C1 segment of cervical spinal cord (tissue), 14 donors: ENCODE measurements around the gene SIGLEC6.
"Not testable (repeated sequence)": the region's sequence is repeated elsewhere in the genome, so short reads cannot be mapped to it uniquely, and the experiment has no call there.

ENCODE experiments used
- DNase-seq, 14 donors: peaks; one replicate each; lab custom pipeline; 2025; lab: John Stamatoyannopoulos, UW

SIGLEC6 gene

DNA sequence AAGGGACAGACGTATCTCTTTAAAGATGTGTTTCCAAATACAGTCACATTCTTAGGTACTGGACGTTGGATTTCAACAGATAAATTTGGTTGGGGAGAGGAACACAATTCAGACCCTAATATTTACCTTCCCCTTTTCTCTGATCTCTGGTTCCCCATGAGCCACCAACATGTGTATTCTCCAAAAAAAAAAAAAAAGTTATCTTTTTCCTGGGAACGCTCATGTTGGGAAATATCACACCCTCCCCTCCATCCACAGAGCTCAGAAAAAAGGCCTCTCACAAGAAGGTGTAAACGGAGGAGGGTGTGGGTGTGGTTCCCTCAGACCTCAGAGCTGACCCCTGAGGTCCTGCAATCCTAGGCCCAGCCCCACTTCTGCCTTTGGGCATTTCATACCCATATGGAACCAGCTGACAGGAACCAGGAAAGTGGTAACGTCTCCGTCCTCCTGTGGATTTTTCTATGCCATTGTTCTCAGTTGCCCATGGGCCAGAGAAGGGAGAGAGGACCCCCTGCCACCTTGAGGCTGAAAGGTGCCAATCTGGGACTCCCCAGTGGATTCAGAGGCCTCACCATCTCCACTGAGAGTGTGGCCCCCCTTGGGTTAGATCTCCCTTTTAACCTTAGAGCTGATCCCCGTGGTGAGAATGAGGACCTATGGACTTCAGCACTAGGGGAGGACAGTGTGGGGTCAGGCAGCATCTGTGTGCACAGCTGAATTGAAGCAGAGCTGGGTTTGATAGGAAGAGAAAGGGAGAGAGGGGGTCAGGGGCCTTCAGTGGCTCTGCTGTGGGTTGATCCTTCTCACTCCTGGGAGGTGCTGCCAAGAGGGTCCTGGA is 21.4 kb downstream of the SIGLEC6 start:
- DNase-seq = no peak

DNA sequence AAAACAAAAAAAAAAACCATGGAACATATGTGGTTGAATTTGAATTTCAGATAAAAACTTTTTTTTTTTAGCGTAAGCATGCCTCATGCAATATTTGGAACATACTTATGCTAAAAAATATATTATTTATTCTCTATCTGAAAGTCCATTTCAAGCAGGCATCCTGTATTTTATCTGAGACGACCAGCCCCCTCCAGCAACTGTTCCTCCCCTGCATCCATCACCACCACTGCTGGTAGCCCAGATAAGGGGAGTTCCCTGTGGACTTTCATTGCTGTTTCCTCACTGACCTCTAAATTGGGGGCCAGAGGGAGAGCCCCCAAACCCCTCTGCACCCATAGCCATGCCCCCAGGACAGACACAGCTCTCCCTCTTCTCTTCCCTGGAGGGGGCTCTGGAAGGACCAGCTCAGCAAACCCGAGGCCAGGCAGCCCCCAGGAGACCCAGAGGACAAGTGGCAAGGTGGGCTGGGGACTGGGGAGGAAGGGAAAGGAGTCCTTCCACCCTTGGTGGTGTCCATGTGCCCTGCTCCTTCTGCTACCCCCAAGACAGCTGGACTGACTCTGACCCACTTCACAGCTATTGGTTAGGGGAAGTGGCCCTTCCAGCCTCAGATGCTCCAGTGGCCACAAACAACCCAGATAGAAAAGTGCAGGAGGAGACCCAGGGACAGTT is 23.3 kb downstream of the SIGLEC6 start:
- no peak for DNase-seq

GRCh38 chr19:51507640-51508058 is 23.8 kb downstream of the SIGLEC6 start:
- DNase-seq = no peak

- DNase-seq = no peak
Observed at GRCh38 chr19:51507192-51507591, 24.3 kb downstream of the SIGLEC6 start.

GRCh38 chr19:51505904-51506303 is 25.6 kb downstream of the SIGLEC6 start:
- no peak for DNase-seq

DNA sequence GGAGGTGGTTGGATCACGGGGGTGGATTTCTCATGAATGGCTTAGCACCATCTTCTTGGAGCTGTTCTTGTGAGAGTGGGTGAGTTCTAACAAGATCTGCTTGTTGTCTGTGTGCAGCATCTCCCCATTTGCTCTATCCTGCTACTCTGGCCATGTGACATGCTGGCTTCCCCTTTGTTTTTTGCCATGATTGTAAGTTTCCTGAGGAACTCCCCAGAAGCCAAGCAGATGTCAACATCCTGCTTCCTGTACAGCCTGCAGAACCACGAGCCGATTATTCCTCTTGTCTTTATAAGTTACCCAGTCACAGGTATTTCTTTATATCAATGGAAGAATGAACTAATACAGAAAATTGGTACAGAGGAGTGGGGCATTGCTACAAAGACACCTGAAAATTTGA is 27.6 kb downstream of the SIGLEC6 start:
- no peak for DNase-seq

GRCh38 chr19:51503286-51503817 is 28.1 kb downstream of the SIGLEC6 start:
- no peak for DNase-seq

DNA sequence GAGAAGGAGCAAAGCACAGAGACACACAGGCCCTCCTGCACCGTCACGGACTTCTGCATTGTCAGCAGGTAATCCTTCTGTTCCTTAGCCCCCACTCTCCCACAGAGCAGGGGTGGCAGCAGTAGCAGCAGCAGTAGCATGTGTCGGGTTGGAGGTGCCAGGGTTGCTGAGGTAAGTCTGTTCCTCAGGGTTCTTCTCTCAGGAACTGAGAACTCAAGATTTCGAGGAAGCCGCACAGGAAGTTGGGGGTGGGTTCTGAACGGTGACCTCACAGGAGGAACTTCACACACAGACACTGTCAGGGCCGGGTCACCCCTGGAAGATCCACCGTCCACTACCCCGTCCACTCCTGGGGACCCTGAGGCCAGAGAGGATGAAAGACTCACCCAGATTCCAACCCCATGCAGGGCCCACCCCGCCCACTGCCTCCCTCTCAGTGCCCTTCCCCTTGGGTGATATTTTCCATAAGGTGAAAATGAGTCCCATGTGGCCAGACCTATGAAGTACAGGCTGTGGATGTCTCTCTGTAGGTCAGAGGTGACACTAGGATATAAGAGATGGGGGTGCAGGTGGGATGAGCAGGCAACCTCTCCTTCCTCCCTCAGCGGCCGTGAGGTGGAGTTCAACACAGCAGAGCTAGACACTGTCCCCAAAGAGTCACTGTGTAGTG is 29.7 kb downstream of the SIGLEC6 start, which contains the start of gene SIGLEC12:
Gene SIGLEC12, minus strand, starts transcription at position 207 of the 670 bp plus-strand sequence. Its CDS starts 67 bp downstream, at position 140.
- peak in 9 of 14 donors; percentile 2 to 31 (median 10) for DNase-seq

DNA sequence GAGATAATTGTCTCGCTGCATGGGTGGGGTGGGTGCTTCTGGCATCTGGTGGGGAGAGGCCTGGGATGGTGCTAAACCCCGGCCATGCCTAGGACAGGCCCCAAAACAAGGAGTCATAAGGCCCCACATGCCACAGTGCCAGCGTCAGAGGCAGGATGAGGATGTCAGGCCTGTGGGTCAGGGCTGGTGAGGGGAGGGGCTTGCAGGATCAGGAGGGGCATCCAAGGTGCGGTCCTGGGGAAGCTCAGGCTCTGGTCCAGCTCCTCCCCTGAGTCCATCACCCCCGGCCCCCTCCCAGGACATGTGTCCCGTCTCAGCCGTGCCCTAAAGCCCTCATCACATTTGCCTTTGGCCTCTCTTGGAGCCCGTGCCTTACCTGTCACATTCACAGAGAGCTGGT is 30.5 kb downstream of the SIGLEC6 start:
- DNase-seq = not testable (repeated sequence)

GRCh38 chr19:51497666-51498065 is 33.8 kb downstream of the SIGLEC6 start:
- DNase-seq = no peak

DNA sequence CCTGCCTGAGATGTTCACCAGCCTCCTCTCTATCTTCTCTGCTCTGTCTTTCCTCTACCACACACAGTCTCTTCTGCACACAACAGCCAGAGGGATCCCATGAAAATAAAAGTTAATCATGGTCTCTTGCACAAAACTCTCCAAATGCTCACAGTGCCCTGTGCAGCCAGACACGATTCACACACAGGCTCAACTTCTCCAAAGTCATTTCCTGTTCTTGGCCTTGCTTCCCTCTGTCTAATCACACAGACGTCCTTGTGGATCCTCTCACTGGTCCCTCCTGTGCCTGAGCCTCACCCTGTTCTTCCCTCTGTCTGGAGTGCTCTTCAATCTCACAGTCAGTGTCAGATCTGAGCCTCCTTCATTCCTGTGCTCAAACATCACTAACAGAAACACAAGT is 37.7 kb downstream of the SIGLEC6 start:
- no peak for DNase-seq

DNA sequence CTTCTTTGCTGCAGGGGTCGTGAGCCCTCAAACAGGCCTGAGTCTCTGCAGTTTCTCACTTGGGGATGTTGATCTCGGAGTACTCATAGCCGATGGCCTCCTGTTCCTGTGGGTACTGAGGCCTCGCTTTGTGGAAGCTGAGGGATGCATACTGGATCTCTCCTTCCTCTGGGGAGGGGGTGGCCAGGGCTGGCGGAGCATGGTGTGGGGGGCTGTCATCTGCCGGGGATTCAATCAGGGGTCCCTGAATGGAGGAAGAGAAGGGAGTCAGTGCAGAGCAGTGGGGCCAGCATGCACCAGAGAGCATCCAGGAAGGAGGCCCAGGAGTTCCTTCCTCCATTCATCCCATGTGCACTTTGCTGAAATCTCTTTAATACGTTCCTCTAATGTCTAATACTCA is 39.9 kb downstream of the SIGLEC6 start:
- DNase-seq = no peak

GRCh38 chr19:51490676-51491075 is 40.8 kb downstream of the SIGLEC6 start:
- DNase-seq = no peak

DNA sequence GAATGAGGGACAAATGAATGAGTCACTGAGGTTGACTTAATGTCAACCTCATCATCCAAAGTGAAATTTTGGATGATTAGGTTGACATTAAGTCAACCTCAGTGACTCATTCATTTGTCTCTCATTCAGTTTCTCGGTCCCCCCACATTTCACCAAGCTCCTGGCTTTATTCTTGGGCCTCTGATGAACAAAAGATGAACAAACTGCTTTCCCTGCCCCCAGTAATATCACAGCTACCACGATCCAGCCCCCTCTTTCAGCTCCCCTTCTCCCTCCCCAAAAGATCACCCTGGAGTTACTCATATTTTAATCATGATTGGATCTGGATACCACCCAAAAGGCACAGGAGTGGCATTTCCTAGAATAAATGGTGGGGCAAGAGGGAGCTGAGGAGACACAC is 42.4 kb downstream of the SIGLEC6 start:
- DNase-seq = no peak

DNA sequence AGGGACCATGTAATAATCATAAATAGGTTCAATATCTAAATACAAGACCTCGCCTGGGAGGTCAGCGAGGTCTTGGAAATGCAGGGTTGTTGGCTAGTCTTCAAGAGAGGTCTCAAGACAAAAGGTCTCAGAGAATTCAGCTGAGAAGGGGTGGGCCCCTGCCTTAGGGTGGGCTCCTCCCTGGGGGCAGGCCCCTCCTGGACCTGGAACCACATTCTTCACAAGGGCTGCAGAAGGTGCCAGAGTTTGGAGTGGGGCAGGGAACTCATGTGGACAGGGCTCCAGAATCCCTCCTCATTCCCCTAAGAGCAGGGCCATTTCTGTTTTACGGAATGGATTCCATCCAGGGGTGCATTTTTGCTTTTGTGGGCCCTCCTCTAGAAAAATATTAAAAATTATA is 43.0 kb downstream of the SIGLEC6 start:
- DNase-seq = no peak

DNA sequence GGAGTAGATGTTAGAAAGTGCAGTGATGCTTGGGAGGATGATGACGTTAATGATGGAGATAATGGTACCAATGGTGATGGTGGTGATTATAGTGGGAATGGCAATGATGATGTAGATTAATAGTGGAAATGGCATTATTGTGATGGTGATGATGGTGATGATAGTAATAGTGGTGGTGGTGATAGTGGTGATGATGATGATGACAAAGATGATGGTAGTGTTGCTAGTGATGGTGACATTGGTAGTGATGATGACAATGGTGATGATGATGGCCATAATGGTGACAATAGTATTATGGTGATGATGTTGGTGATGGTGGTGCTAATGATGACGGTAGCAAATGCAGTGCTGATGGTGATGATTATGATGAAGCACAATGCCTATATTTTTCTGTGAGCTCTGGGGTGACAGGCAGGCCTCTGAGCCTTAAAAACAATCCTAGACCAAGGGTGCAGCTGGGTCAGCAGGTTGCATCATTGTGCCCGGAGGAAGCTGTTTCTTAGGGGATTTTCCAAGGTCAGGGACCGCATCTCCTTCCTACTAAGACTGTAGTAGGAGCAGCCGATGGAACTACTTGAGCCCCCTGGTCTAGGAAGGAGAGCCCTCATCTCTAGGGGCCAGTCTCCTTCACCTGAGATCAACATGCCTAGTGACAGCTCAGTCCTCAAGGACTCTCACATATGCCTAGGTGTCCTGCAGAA is 45.4 kb downstream of the SIGLEC6 start:
- no peak for DNase-seq

DNA sequence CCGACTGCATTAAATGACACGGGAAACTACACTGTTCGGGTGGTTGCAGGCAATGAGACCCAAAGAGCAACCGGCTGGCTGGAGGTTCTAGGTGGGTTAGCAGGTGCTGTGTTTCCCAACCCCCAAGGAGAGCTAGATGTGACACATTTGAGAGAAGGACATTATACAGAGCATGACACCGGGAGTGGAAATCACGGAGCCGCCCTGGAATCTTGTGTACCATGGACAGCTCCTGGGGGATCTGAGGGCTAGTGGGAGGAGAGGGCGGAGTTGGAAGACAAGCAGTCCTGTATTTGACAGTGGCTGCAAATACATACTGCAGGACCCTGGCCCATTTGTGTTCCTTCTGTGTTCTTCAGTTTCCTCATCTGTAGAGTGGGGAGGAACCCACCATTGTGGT is 50.9 kb downstream of the SIGLEC6 start:
- no peak for DNase-seq

DNA sequence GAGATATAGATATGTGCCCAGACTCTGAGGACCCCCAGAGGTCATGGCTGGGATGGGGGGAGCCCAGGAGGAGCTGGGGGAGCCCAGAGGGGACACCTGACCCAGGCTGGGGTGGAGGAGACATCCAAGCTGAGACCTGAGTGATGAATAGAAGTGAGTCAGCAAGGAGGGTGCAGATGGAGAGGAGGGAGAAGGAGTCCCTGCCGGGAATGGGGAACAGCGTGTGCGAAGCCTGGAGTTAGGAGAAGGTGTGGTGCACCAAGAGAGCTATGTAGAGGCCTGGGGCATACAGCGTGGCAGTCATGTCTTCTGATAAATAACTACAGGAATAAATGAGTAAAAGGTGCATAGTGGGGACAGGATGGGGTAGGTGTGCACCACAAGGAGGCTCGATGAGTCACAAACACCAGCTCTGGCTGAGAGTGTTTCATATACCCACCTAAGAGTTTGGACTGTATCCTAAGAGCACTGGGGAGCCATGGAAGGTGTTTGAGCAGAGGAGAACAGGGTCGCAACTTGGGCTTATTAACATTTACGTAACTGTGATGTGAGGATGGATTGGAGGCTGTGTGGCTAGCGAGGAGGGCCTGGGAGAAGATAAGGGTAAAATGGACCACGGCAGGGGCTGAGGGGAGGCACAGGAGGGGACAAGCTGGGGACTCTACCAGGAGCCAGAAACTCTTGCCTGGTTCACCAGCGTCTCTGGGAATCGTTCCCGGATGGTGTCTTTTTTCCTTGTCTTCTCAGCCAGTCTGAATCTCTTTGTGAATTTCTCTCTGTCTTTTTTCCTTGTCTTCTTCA is 51.7 kb downstream of the SIGLEC6 start:
- DNase-seq = no peak

DNA sequence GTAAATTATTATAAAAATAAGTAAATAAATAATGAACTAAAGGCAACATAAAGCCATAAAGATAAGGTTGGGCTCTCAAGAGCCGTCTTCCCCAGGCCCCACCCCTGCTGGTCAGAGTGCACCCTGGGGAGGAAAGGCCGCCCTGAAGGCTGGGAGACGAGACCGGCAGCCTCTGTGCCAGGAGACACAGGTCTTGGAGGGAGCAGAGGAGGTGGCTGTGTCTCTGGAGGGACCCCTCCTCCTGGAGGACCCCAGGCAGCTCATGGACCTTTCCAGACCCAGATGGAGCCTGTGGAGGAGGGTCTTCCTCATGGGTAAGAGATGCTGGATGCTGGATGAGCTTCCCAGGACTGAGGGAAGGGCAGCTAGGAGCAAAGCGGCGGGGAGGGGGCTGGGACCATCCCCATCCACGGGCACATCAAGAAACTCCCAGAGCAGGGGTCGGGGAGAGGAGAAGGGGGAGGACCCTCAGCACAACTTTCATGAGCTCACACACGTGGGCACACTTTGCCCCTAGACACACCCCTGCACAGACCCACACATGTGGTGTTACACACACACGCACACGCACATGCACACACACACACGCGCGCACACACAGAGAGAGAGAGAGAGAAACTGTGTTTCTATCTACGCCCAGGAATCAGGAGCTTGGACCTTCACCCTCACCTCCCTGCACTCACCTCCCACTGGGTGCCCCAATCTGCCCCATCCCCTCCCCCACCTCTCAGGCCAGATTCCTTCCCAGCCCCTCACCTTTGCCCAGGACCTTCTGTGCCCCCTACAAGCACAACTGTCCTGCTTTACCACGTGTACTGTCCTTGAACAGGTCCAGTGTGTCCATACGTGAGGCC is 52.9 kb downstream of the SIGLEC6 start, which contains the start of gene CEACAM18:
Gene CEACAM18, plus strand, starts transcription at position 159 of the 854 bp plus-strand sequence.
- no peak for DNase-seq

DNA sequence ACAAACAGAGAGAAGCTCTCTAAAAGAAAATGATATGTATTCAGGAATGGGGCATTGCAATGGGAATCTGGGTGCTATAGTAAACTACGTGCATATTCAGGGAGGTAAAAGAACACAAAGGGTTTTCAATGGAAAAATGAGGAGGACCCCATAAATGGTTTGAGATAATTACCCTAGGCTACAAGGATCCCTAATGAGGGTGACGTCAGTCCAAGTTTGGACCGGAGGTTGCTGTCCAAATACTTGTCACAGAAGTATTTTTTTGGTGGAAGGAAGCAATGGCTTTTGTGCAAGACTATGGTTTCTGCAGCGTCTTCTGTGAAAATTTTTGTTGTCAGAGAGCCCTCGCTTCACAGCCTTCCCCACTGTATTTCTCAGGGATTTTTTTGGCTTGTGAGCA is 54.1 kb downstream of the SIGLEC6 start:
- no peak for DNase-seq
